ENCODE data around the gene TMEM150B. TPM values are rescaled to one million over a fixed set of nuclear protein-coding genes. Genes with fewer than 3 reads are reported as not detected.

TMEM150B gene
- total RNA-seq, 2 experiments from 2014 or later = 0.31 TPM; not detected in 1

GRCh38 chr19:55270172-55270942, 54.8 kb downstream of the TMEM150B start:
- ChIA-PET CTCF (no interaction called here), POLR2A (interaction anchor here (1.4 kb wide), 1 partner anchor 11 kb away, joined by 5 read pairs; no protein-coding TSS in a partner anchor)

- CTCF ChIA-PET = no interaction called here
- POLR2A ChIA-PET = no interaction called here
Observed at GRCh38 chr19:55269299-55269698, 55.8 kb downstream of the TMEM150B start.

- ChIA-PET CTCF (no interaction called here), POLR2A (no interaction called here)
Observed at GRCh38 chr19:55266840-55267239, 58.3 kb downstream of the TMEM150B start.

GRCh38 chr19:55266404-55266803, 58.7 kb downstream of the TMEM150B start:
- ChIA-PET POLR2A (no interaction called here), CTCF (no interaction called here)

GRCh38 chr19:55265723-55266386, 59.3 kb downstream of the TMEM150B start:
- POLR2A ChIA-PET = no interaction called here

GRCh38 chr19:55265173-55265572, 60.0 kb downstream of the TMEM150B start:
- ChIA-PET POLR2A (no interaction called here), CTCF (no interaction called here)

More at GRCh38 chr19:55265723-55266386, 59.3 kb downstream of the TMEM150B start:
- CTCF ChIA-PET = no interaction called here

GRCh38 chr19:55264531-55264930, 60.6 kb downstream of the TMEM150B start:
- ChIA-PET POLR2A (no interaction called here), CTCF (no interaction called here)

Other genes starting within 250 kb of the TMEM150B start
- gene EPS8L1, start 249.5 kb downstream of the TMEM150B start, total RNA-seq = 1 to 10 TPM; 1.4 to 1.5 TPM
- gene PPP1R12C, start 207.7 kb downstream of the TMEM150B start, total RNA-seq = 10 to 100 TPM; 87.4 to 89.7 TPM
- gene TNNT1, start 176.1 kb downstream of the TMEM150B start, total RNA-seq = not detected
- gene TNNI3, start 167.6 kb downstream of the TMEM150B start, total RNA-seq = not detected
- gene DNAAF3, start 158.7 kb downstream of the TMEM150B start, total RNA-seq = not detected
- not detected for gene SYT5, start 145.1 kb downstream of the TMEM150B start, total RNA-seq
- not detected for gene PTPRH, start 115.8 kb downstream of the TMEM150B start, total RNA-seq
- 1 to 10 TPM; 6.5 to 7.6 TPM for gene TMEM86B, start 96.6 kb downstream of the TMEM150B start, total RNA-seq
- 100 to 1,000 TPM; 226 to 230 TPM for gene PPP6R1, start 66.3 kb downstream of the TMEM150B start, total RNA-seq
- 10 to 100 TPM; 74.4 to 79.6 TPM for gene HSPBP1, start 45.2 kb downstream of the TMEM150B start, total RNA-seq
- 1 to 10 TPM; 4.8 to 5.7 TPM for gene BRSK1, start 41.3 kb downstream of the TMEM150B start, total RNA-seq
- 10 to 100 TPM; 17.4 to 18.1 TPM for gene KMT5C, start 14.5 kb upstream of the TMEM150B start, total RNA-seq
- not detected for gene COX6B2, start 29.4 kb upstream of the TMEM150B start, total RNA-seq
- not detected for gene GARIN5B, start 37.9 kb upstream of the TMEM150B start, total RNA-seq
- under 1 TPM; 0.08 to 0.21 TPM for gene IL11, start 45.1 kb upstream of the TMEM150B start, total RNA-seq
- not detected for gene TMEM190, start 51.5 kb upstream of the TMEM150B start, total RNA-seq
- 10 to 100 TPM; 11.3 to 12.1 TPM for gene TMEM238, start 59.0 kb upstream of the TMEM150B start, total RNA-seq
- gene RPL28, start 60.6 kb upstream of the TMEM150B start, total RNA-seq = 1,000 to 10,000 TPM; 2,223 to 2,277 TPM
- gene UBE2S, start 82.4 kb upstream of the TMEM150B start, total RNA-seq = 100 to 1,000 TPM; 296 to 311 TPM
- gene SHISA7, start 118.0 kb upstream of the TMEM150B start, total RNA-seq = not detected
- 10 to 100 TPM; 34.4 to 36.6 TPM for gene ISOC2, start 136.3 kb upstream of the TMEM150B start, total RNA-seq
- not detected for gene C19orf85, start 139.4 kb upstream of the TMEM150B start, total RNA-seq
- gene ZNF628, start 151.3 kb upstream of the TMEM150B start, total RNA-seq = 1 to 10 TPM; 6.4 to 7.4 TPM
- 10 to 100 TPM; 32.7 to 33.1 TPM for gene NAT14, start 159.8 kb upstream of the TMEM150B start, total RNA-seq
- gene SSC5D, start 163.1 kb upstream of the TMEM150B start, total RNA-seq = under 1 TPM; 0.63 to 0.99 TPM
- not detected for gene SBK2, start 211.8 kb upstream of the TMEM150B start, total RNA-seq
- gene SBK3, start 220.2 kb upstream of the TMEM150B start, total RNA-seq = not detected

Data from activated CD8-positive, alpha-beta memory T cell treated with anti-CD3 and anti-CD28 coated beads for 36 hours (primary cell).